Activated T-helper 9 cell treated with anti-CD3 and anti-CD28 coated beads, Interleukin-2, amount 50 U/mL, for 16 hours (primary cell): Measurements from ENCODE around the gene CCT7.

Source experiments
- DNase-seq: peaks from one replicate; pipeline ENCODE4 v3.0.0-alpha.2; 2020; ENCODE audit warnings: low read depth

CCT7 gene

GRCh38 chr2:73294239-73294638 is 60.1 kb downstream of the CCT7 start:
- DNase-seq: no peak

GRCh38 chr2:73295751-73296400 is 61.8 kb downstream of the CCT7 start:
- DNase-seq: no peak

DNA sequence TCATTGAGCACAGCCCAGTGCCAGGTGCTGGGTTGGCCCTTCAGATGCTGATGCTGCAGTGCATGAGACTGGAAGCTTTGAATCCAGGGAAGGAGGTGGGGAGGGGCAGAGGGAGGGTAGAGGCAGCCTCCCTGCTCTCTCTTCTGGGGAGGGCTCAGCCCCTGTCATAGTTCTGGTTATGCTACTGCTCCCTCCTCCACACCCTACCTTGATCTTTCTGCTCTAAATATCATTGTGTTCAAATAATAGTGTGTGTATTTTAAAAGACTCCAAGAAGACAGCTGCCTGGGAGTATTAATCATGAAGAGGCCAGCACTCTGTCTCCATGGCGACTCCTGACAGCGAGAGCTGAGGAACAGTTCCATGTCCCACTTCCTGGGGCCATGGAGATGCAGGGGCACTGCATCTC is 63.0 kb downstream of the CCT7 start:
- DNase-seq: no peak

DNA sequence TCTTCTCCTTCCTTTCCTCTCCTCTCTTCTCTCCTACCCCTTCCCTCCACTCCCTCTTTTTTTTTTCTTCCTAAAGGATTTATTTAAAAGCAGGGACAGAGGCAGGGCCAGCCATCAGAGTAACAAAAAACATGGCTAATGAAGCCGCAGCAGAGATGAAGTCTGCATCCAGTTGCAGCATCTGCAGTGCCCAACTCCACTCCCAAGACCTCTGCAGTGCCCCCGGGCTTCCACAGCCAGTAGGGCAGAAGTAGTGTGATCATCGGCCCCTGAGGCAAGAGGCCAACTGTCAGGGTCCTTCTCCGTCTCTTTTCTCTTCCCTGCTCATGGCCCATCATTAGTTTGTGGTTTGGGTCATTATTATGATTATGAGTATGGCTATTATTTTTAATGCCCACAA is 63.5 kb downstream of the CCT7 start:
- DNase-seq: no peak

DNA sequence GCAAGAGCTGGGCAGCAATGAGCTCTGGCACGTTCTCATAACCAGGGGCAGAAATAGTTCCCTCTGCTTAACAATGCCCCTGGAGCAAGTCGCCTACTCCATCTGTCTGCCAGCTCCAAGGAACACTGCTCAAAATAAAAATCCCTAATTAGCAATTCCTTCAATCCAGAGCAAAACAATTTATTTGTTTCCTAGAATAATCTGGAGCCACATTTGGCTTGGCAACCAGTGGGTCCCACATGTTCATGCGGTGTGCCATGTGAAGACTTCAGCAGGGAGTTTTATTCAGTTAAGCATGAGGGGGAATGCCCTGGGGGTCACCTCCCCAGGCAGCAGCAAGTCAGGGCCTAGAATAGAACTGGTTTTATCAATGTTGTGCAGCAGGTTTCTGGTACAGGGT is 66.8 kb downstream of the CCT7 start:
- no peak for DNase-seq

- DNase-seq: no peak
These were observed 67.5 kb downstream of the CCT7 start for GRCh38 chr2:73301636-73302035.
